Natural killer cell (primary cell): Measurements from ENCODE around the gene TAS2R40. TPM values are rescaled to one million over a fixed set of nuclear protein-coding genes. Genes with fewer than 3 reads are reported as not detected.
A peak's percentile ranks its signal among the peaks of the same experiment; 100 is the strongest.

Experiments used
- ATAC-seq, 3 donors: fragments of 150-1000 bp in 2 of 3; fragments of 200-7000 bp in 1 of 3; cut with Tn5 transposase; 1 replicate in 1 of 3; 2 replicates in 2 of 3; pipeline ENCODE4 v1.10.0; 2021; ENCODE audit warnings: mild to moderate bottlenecking in 2 of 3, moderate library complexity in 2 of 3
- DNase-seq, 2 donors: peaks; one replicate each; pipeline versions ENCODE4 v3.0.0 to v3.0.0-alpha.2; 2013 to 2021; ENCODE audit warnings: mixed read lengths in 1 of 2
- H3K27ac ChIP-seq: one replicate; pipeline ENCODE4 v1.5.1; 2013; ENCODE audit warnings: mild to moderate bottlenecking, low read length
- H3K27me3 ChIP-seq: one replicate; pipeline ENCODE4 v1.6.1; 2013; ENCODE audit warnings: low read length; ENCODE audit not compliant: control insufficient read depth, insufficient read depth
- H3K36me3 ChIP-seq: one replicate; pipeline ENCODE4 v1.6.1; 2013; ENCODE audit warnings: low read length; ENCODE audit not compliant: control insufficient read depth, insufficient read depth
- H3K4me1 ChIP-seq: one replicate; pipeline ENCODE4 v1.6.1; 2013; ENCODE audit warnings: low read length; ENCODE audit not compliant: control insufficient read depth, insufficient read depth
- H3K4me3 ChIP-seq: one replicate; pipeline ENCODE4 v1.5.1; 2013; ENCODE audit warnings: low read length
- H3K9me3 ChIP-seq: one replicate; pipeline ENCODE4 v1.6.1; 2013; ENCODE audit warnings: low read length; ENCODE audit not compliant: control insufficient read depth, insufficient read depth
- H3K27ac Mint-ChIP-seq, 2 donors: one replicate each; pipeline ENCODE4 v1.8.0; 2022; ENCODE audit warnings: mild to moderate bottlenecking in 2 of 2, mixed read lengths in 2 of 2, moderate library complexity in 1 of 2
- H3K27me3 Mint-ChIP-seq, 2 donors: one replicate each; pipeline ENCODE4 v1.8.0; 2022; ENCODE audit warnings: low read depth in 2 of 2, mixed read lengths in 2 of 2
- H3K36me3 Mint-ChIP-seq: one replicate; pipeline ENCODE4 v1.8.0; 2022; ENCODE audit warnings: mixed read lengths
- H3K4me1 Mint-ChIP-seq, 2 donors: one replicate each; pipeline ENCODE4 v1.8.0; 2022; ENCODE audit warnings: mixed read lengths in 2 of 2
- H3K4me3 Mint-ChIP-seq: one replicate; pipeline ENCODE4 v1.8.0; 2022; ENCODE audit warnings: mild to moderate bottlenecking, moderate library complexity, mixed read lengths
- H3K9me3 Mint-ChIP-seq, 2 donors: one replicate each; pipeline ENCODE4 v1.8.0; 2022; ENCODE audit warnings: mixed read lengths in 2 of 2
- WGBS: methylation state at CpG from one replicate; pipeline ENCODE4 v1.1.7; 2013; ENCODE audit warnings: missing lambda C conversion rate; ENCODE audit not compliant: insufficient coverage; 5-methylcytosine and 5-hydroxymethylcytosine counted together
- intact Hi-C: fragments of 100-400 bp; cut with micrococcal nuclease; formaldehyde crosslinking; loops from one replicate; pipeline ENCODE4 v1.14.2; 2022
- total RNA-seq, 4 donors: library from RNA; stranded (reverse); fragments of 120-200 nt in 1 of 4; gene quantifications; one replicate each; pipeline versions ENCODE4 v1.2.3 to v1.2.4, GENCODE V29; 2013 to 2022
- TF ChIP-seq, protein P1 (sequence below): fragments of 200-600 bp; IDR thresholded peaks from one replicate; pipeline ENCODE4 v1.8.0; 2022; ENCODE audit warnings: antibody characterized with exemption

The TAS2R40 gene
- total RNA-seq, 3 donors from 2014 or later (not counting 1 experiment from before 2014, with no cell fraction given) = not detected

DNA sequence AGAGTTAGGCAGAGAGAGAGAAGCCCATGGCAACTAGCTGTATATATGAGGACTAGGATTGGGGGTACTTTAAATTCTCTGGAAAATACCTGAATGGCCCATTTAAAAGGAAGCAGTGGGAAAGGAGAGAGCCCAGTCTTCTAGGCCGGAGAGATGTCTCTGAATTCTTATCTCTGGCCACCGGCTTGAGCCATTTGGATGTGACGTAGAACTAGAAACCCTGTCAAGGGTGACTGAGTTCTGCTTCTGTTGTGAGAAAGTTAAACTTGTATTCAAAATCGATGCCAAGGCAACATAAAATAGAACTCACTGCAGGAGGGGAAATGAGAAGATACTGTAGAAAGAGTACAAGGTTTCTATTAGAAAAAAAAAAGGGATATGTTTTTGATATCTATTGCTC, 35.1 kb downstream of the TAS2R40 start:
- intact Hi-C loops = no loop called here
- H3K27ac Mint-ChIP-seq = no peak overlapping the region
- Histone ChIP-seq H3K9me3 (peaks cover 3% of the 10 kb centered on the region), H3K27ac (peak overlapping the region; percentile 13), H3K4me1 (peaks cover 2% of the 10 kb centered on the region), H3K36me3 (no peaks in the 10 kb centered on the region), H3K27me3 (no peaks in the 10 kb centered on the region), H3K4me3 (no peak overlapping the region)
- H3K27me3 Mint-ChIP-seq = no peaks in the 10 kb centered on the region
- H3K4me3 Mint-ChIP-seq = no peak overlapping the region
- TF ChIP-seq, protein P1, sequence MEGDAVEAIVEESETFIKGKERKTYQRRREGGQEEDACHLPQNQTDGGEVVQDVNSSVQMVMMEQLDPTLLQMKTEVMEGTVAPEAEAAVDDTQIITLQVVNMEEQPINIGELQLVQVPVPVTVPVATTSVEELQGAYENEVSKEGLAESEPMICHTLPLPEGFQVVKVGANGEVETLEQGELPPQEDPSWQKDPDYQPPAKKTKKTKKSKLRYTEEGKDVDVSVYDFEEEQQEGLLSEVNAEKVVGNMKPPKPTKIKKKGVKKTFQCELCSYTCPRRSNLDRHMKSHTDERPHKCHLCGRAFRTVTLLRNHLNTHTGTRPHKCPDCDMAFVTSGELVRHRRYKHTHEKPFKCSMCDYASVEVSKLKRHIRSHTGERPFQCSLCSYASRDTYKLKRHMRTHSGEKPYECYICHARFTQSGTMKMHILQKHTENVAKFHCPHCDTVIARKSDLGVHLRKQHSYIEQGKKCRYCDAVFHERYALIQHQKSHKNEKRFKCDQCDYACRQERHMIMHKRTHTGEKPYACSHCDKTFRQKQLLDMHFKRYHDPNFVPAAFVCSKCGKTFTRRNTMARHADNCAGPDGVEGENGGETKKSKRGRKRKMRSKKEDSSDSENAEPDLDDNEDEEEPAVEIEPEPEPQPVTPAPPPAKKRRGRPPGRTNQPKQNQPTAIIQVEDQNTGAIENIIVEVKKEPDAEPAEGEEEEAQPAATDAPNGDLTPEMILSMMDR = no peak
- no peaks in the 10 kb centered on the region for H3K9me3 Mint-ChIP-seq
- DNase-seq (no peak), ATAC-seq (no peak)
- WGBS = 80% methylated on average over 4 of the region's 4 CpGs
- peaks cover 9 to 10% of the 10 kb centered on the region in 2 donors for H3K4me1 Mint-ChIP-seq
- no peaks in the 10 kb centered on the region for H3K36me3 Mint-ChIP-seq

DNA sequence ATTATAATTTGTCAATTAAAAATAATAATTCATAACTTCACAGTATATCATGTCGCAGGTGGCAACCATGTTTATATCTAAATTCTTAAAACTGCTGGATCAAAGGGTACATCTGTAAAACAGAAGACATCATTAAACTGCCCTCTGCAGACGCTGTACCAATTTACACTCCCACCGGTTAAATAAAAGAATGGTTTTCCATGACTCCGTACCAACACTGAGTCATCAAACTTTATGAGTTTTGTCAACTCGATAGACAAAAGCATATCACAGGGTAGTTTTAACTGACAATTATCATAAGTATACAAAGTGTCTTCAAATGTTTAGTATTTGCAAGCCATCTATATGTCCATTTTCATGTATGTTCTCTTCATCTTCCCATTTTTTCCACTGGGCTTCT, 35.7 kb downstream of the TAS2R40 start:
- Mint-ChIP-seq H3K27ac (no peak overlapping the region), H3K9me3 (no peaks in the 10 kb centered on the region)
- peaks cover under 1% of the 10 kb centered on the region for H3K4me1 ChIP-seq

DNA sequence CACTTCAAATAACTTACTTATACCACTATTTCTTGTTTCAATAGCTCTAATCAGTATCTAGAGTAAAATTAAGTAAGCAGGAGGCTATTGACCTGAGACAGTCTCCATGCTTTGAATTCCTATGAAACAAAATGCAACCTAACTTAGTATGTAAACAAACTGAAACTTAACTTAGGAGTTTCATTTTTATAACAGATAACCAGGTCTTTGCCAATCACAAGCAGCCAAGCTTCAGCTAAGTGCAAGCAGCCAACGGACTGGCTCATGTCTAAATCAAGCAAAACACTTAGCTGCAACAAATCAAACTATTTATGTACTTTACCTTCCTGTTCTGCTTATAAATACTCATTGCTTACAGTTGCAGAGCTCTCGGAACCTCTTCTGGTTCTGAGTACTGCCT, 37.0 kb downstream of the TAS2R40 start:
- Histone ChIP-seq H3K36me3 (no peaks in the 10 kb centered on the region), H3K4me3 (no peak overlapping the region), H3K27ac (peak overlapping the region; percentile 5), H3K4me1 (peaks cover 4% of the 10 kb centered on the region), H3K9me3 (peaks cover under 1% of the 10 kb centered on the region), H3K27me3 (no peaks in the 10 kb centered on the region)
- Mint-ChIP-seq H3K4me3 (peak overlapping the region; percentile 22), H3K4me1 (peaks cover 9 to 15% of the 10 kb centered on the region in 2 donors), H3K27ac (no peak overlapping the region), H3K27me3 (no peaks in the 10 kb centered on the region), H3K9me3 (no peaks in the 10 kb centered on the region), H3K36me3 (no peaks in the 10 kb centered on the region)
- ATAC-seq (no peak), DNase-seq (peak in 1 of 2 donors; percentile 48)
- TF ChIP-seq, protein P1 = no peak
- WGBS = 46% methylated on average over 2 of the region's 2 CpGs
- intact Hi-C loops = no loop called here

More for the DNA sequence above, 35.7 kb downstream of the TAS2R40 start:
- TF ChIP-seq, protein P1 = no peak
- H3K36me3 ChIP-seq = no peaks in the 10 kb centered on the region
- Mint-ChIP-seq H3K4me1 (peaks cover 5% of the 10 kb centered on the region in 2 donors), H3K4me3 (no peak overlapping the region), H3K36me3 (no peaks in the 10 kb centered on the region), H3K27me3 (no peaks in the 10 kb centered on the region)
- DNase-seq (no peak), ATAC-seq (no peak)
- 89% methylated on average over 4 of the region's 5 CpGs for whole genome bisulfite sequencing
- no peaks in the 10 kb centered on the region for H3K27me3 ChIP-seq
- intact Hi-C loops = no loop called here
- H3K9me3 ChIP-seq = peaks cover 3% of the 10 kb centered on the region
- H3K4me3 ChIP-seq = no peak overlapping the region
- H3K27ac ChIP-seq = no peak overlapping the region

DNA sequence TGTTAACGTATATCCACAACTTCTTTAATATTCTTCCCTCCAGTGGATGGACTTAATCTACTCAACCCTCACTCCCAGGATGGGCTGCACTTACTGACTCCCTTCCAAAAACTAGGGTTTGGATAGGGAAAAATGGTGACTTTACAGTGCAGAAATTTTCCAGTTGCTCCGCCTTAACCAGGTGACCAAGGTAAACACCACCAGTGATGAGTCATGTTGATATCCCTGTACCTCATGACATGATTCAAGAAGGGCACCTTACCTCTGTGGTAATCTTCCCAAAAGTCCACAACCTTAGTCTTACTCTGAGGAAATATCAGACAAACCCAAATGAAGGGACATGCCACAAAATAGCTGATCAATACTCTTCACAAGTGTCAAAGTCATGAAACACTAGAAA, 37.9 kb downstream of the TAS2R40 start:
- intact Hi-C loops = no loop called here
- no peak for DNase-seq
- Histone ChIP-seq H3K36me3 (peaks cover 2% of the 10 kb centered on the region), H3K27me3 (no peaks in the 10 kb centered on the region), H3K9me3 (no peaks in the 10 kb centered on the region), H3K4me3 (no peak overlapping the region), H3K4me1 (peaks cover 14% of the 10 kb centered on the region), H3K27ac (no peak overlapping the region)
- ATAC-seq = no peak
- Mint-ChIP-seq H3K4me1 (peaks cover 18 to 25% of the 10 kb centered on the region in 2 donors), H3K9me3 (no peaks in the 10 kb centered on the region), H3K36me3 (no peaks in the 10 kb centered on the region), H3K27ac (no peak overlapping the region), H3K4me3 (no peak overlapping the region), H3K27me3 (no peaks in the 10 kb centered on the region)
- WGBS = 93% methylated on average over 2 of the region's 2 CpGs
- TF ChIP-seq, protein P1 = no peak
